BJ (cell line): Measurements from ENCODE around the gene CPOX. TPM values are rescaled to one million over a fixed set of nuclear protein-coding genes. Genes with fewer than 3 reads are reported as not detected.
"Not testable (repeated sequence)": the region's sequence is repeated elsewhere in the genome, so short reads cannot be mapped to it uniquely, and the experiment has no call there.

Experiments
- CTCF ChIA-PET: fragments of 350-600 bp; formaldehyde crosslinking; extraction: SDS; loops from one replicate; lab custom pipeline; 2021; ENCODE audit warnings: antibody characterized with exemption, inconsistent platforms; lab: Yijun Ruan, JAX
- POLR2A ChIA-PET: fragments of 300-600 bp; sonication (Branson Sonifier 250); formaldehyde crosslinking; extraction: SDS; loops from one replicate; lab custom pipeline; 2021; ENCODE audit warnings: antibody characterized with exemption; lab: Charles Lee
- DNase-seq: peaks from one replicate; pipeline ENCODE4 v3.0.0-alpha.2; 2011; ENCODE audit warnings: low read depth
- H3K27me3 ChIP-seq: 2 replicates; pipeline ENCODE4 v1.6.0; 2011; ENCODE audit warnings: low read length; ENCODE audit not compliant: control insufficient read depth, insufficient read depth
- H3K36me3 ChIP-seq: 2 replicates; pipeline ENCODE4 v1.5.1; 2011; ENCODE audit warnings: low read length; ENCODE audit not compliant: control insufficient read depth, insufficient read depth
- H3K4me3 ChIP-seq: 2 replicates; pipeline ENCODE4 v1.5.1; 2011; ENCODE audit warnings: low read depth, mild to moderate bottlenecking, control low read depth, low read length
- CTCF ChIP-seq: IDR thresholded peaks from 2 replicates; pipeline ENCODE4 v1.5.1; 2011; ENCODE audit warnings: low read depth, mild to moderate bottlenecking, control low read depth, inconsistent platforms, low read length, moderate library complexity; ENCODE audit not compliant: insufficient read depth
- polyA minus RNA-seq: library from RNA; depleted of rRNA, polyadenylated mRNA; stranded (reverse); fragments of >200 nt; gene quantifications from 2 replicates; pipeline ENCODE4 v1.2.3, GENCODE V29; 2011; rRNA and poly(A)+ RNA removed
- polyA plus RNA-seq: library from polyadenylated mRNA; depleted of rRNA; stranded (reverse); fragments of >200 nt; gene quantifications from 2 replicates; pipeline ENCODE4 v1.2.3, GENCODE V29; 2011; rRNA removed

CPOX gene
- polyA plus RNA-seq = 11.1 and 13.8 TPM in 2 replicates
- polyA minus RNA-seq = 6.7 and 7.8 TPM in 2 replicates

GRCh38 chr3:98593046-98593936 lies at the start of gene CPOX:
TSS of gene CPOX (minus strand) at chr3:98593611. CDS start at chr3:98593504, 107 bp downstream.
- no peak for TF ChIP-seq CTCF
- peak within 1 kb of the TSS; percentile 81 for H3K4me3 ChIP-seq
- peak; percentile 35 for DNase-seq
- peaks cover 4% of the 10 kb centered on the region for H3K27me3 ChIP-seq
- H3K36me3 ChIP-seq = peaks cover 1% of the 10 kb centered on the region; the same call in 1 of the 2 replicates
- POLR2A ChIA-PET = no interaction called here
- CTCF ChIA-PET = interaction anchor here (1.0 to 4.2 kb wide), 6 partner anchors 9 to 224 kb away, joined by 3 to 26 read pairs (median 3); no protein-coding TSS in a partner anchor

GRCh38 chr3:98642769-98643168 lies 49.4 kb upstream of the CPOX start:
- H3K4me3 ChIP-seq, H3K36me3 ChIP-seq, CTCF ChIA-PET, DNase-seq, H3K27me3 ChIP-seq: not testable (repeated sequence)
- POLR2A ChIA-PET = interaction anchor here (0.6 kb wide), 1 partner anchor 127 kb away, joined by 8 read pairs; no protein-coding TSS in a partner anchor

GRCh38 chr3:98641756-98642155 lies 48.3 kb upstream of the CPOX start:
- CTCF ChIA-PET, H3K4me3 ChIP-seq, DNase-seq, H3K27me3 ChIP-seq, H3K36me3 ChIP-seq, POLR2A ChIA-PET: not testable (repeated sequence)

- H3K36me3 ChIP-seq, POLR2A ChIA-PET, H3K4me3 ChIP-seq, CTCF ChIA-PET, H3K27me3 ChIP-seq, DNase-seq: not testable (repeated sequence)
Measured at GRCh38 chr3:98638515-98638914, 45.1 kb upstream of the CPOX start.

- Histone ChIP-seq H3K36me3 (no peaks in the 10 kb centered on the region), H3K27me3 (peaks cover 2% of the 10 kb centered on the region), H3K4me3 (no peak overlapping the region)
- POLR2A ChIA-PET = no interaction called here
- TF ChIP-seq CTCF = no peak
- DNase-seq = no peak
- CTCF ChIA-PET = no interaction called here
Measured at GRCh38 chr3:98630416-98630815, 37.0 kb upstream of the CPOX start.

GRCh38 chr3:98628317-98628716 lies 34.9 kb upstream of the CPOX start:
- POLR2A ChIA-PET = no interaction called here
- H3K4me3 ChIP-seq = no peak overlapping the region
- CTCF ChIA-PET = interaction anchor here (1.0 to 1.1 kb wide), 2 partner anchors 24 to 26 kb away, joined by 3 read pairs; no protein-coding TSS in a partner anchor
- H3K36me3 ChIP-seq = no peaks in the 10 kb centered on the region
- no peak for TF ChIP-seq CTCF
- no peak for DNase-seq
- H3K27me3 ChIP-seq = peaks cover 2% of the 10 kb centered on the region
